GM21619 (cell line): ENCODE data around the gene HAO2.

Experiments
- ATAC-seq: cut with Tn5 transposase; IDR thresholded peaks from one replicate; pipeline ENCODE4 v1.9.1; 2021; ENCODE audit not compliant: unreplicated experiment

The HAO2 gene

GRCh38 chr1:119379117-119379516, 10.5 kb downstream of the HAO2 start:
- no peak for ATAC-seq

- ATAC-seq = no peak
Observed at GRCh38 chr1:119380304-119380703, 11.7 kb downstream of the HAO2 start.

GRCh38 chr1:119380983-119381662, 12.5 kb downstream of the HAO2 start:
- ATAC-seq = no peak

GRCh38 chr1:119384591-119384990, 16.0 kb downstream of the HAO2 start:
- no peak for ATAC-seq

GRCh38 chr1:119385650-119386049, 17.1 kb downstream of the HAO2 start:
- no peak for ATAC-seq

GRCh38 chr1:119387858-119388257, 19.3 kb downstream of the HAO2 start:
- no peak for ATAC-seq

GRCh38 chr1:119388450-119388849, 19.9 kb downstream of the HAO2 start:
- no peak for ATAC-seq

GRCh38 chr1:119390526-119390925, 21.9 kb downstream of the HAO2 start:
- no peak for ATAC-seq

- no peak for ATAC-seq
Observed at GRCh38 chr1:119391749-119392148, 23.2 kb downstream of the HAO2 start.

- no peak for ATAC-seq
Observed at GRCh38 chr1:119394085-119394484, 25.5 kb downstream of the HAO2 start.

- no peak for ATAC-seq
Observed at GRCh38 chr1:119396982-119397381, 28.4 kb downstream of the HAO2 start.

GRCh38 chr1:119397986-119398385, 29.4 kb downstream of the HAO2 start:
- ATAC-seq = no peak

- ATAC-seq = no peak
Observed at GRCh38 chr1:119404736-119405135, 36.2 kb downstream of the HAO2 start.

- ATAC-seq = no peak
Observed at GRCh38 chr1:119409731-119410130, 41.1 kb downstream of the HAO2 start.

- ATAC-seq = no peak
Observed at GRCh38 chr1:119410961-119411360, 42.4 kb downstream of the HAO2 start.

GRCh38 chr1:119414950-119415349, 46.4 kb downstream of the HAO2 start, which contains the start of gene HSD3B2:
Gene HSD3B2 (plus strand): TSS chr1:119415150. CDS start chr1:119415420, 270 bp downstream.
- ATAC-seq = no peak

GRCh38 chr1:119416006-119416640, 47.5 kb downstream of the HAO2 start:
- no peak for ATAC-seq

- no peak for ATAC-seq
Observed at GRCh38 chr1:119419109-119419508, 50.5 kb downstream of the HAO2 start.

GRCh38 chr1:119420638-119421037, 52.1 kb downstream of the HAO2 start:
- ATAC-seq = no peak

GRCh38 chr1:119422631-119423030, 54.0 kb downstream of the HAO2 start:
- no peak for ATAC-seq

GRCh38 chr1:119428991-119429390, 60.4 kb downstream of the HAO2 start:
- no peak for ATAC-seq

- no peak for ATAC-seq
Observed at GRCh38 chr1:119429687-119430086, 61.1 kb downstream of the HAO2 start.

- ATAC-seq = no peak
Observed at GRCh38 chr1:119430486-119430885, 61.9 kb downstream of the HAO2 start.
